ENCODE measurements around the gene LDLRAD3.

The LDLRAD3 gene

GRCh38 chr11:36155124-36155561 lies 211.3 kb downstream of the LDLRAD3 start:
- H3K4me3 ChIP-seq (ENCODE audit: low read depth, low read length) = no peak overlapping the region
- TF ChIP-seq CTCF (IDR thresholded peaks at IDR 0.05; ENCODE audit: low read depth, low read length, missing control alignments) = no peak
- DNase-seq (ENCODE audit: low read depth) = no peak
- in situ Hi-C loops (cut with HindIII; ENCODE audit: low sequenced_read_pairs) = loop anchor here (25.0 kb wide), 1 partner anchor 107 kb away; no protein-coding TSS in a partner anchor

GRCh38 chr11:36155770-36156160 lies 211.9 kb downstream of the LDLRAD3 start:
- H3K4me3 ChIP-seq (ENCODE audit: low read depth, low read length) = no peak overlapping the region
- DNase-seq (ENCODE audit: low read depth) = no peak
- TF ChIP-seq CTCF (IDR thresholded peaks at IDR 0.05; ENCODE audit: low read depth, low read length, missing control alignments) = no peak
- in situ Hi-C loops (cut with HindIII; ENCODE audit: low sequenced_read_pairs) = loop anchor here (25.0 kb wide), 1 partner anchor 107 kb away; no protein-coding TSS in a partner anchor

GRCh38 chr11:36156161-36156816 lies 212.4 kb downstream of the LDLRAD3 start:
- in situ Hi-C loops (cut with HindIII; ENCODE audit: low sequenced_read_pairs) = loop anchor here (25.0 kb wide), 1 partner anchor 106 kb away; no protein-coding TSS in a partner anchor
- DNase-seq (ENCODE audit: low read depth) = no peak
- TF ChIP-seq CTCF (IDR thresholded peaks at IDR 0.05; ENCODE audit: low read depth, low read length, missing control alignments) = peak; percentile 15
- H3K4me3 ChIP-seq (ENCODE audit: low read depth, low read length) = no peak overlapping the region

- no peak overlapping the region for H3K4me3 ChIP-seq (ENCODE audit: low read depth, low read length)
- DNase-seq (ENCODE audit: low read depth) = no peak
- in situ Hi-C loops (cut with HindIII; ENCODE audit: low sequenced_read_pairs) = loop anchor here (25.0 kb wide), 1 partner anchor 105 kb away; no protein-coding TSS in a partner anchor
- no peak for TF ChIP-seq CTCF (IDR thresholded peaks at IDR 0.05; ENCODE audit: low read depth, low read length, missing control alignments)
These were observed 213.1 kb downstream of the LDLRAD3 start for GRCh38 chr11:36156817-36157519.

GRCh38 chr11:36160091-36160490 lies 216.2 kb downstream of the LDLRAD3 start:
- H3K4me3 ChIP-seq (ENCODE audit: low read depth, low read length) = no peak overlapping the region
- in situ Hi-C loops (cut with HindIII; ENCODE audit: low sequenced_read_pairs) = loop anchor here (25.0 kb wide), 1 partner anchor 102 kb away; no protein-coding TSS in a partner anchor
- TF ChIP-seq CTCF (IDR thresholded peaks at IDR 0.05; ENCODE audit: low read depth, low read length, missing control alignments) = no peak
- DNase-seq (ENCODE audit: low read depth) = no peak

GRCh38 chr11:36161572-36161971 lies 217.7 kb downstream of the LDLRAD3 start:
- H3K4me3 ChIP-seq (ENCODE audit: low read depth, low read length) = no peak overlapping the region
- no peak for DNase-seq (ENCODE audit: low read depth)
- in situ Hi-C loops (cut with HindIII; ENCODE audit: low sequenced_read_pairs) = loop anchor here (25.0 kb wide), 1 partner anchor 101 kb away; no protein-coding TSS in a partner anchor
- no peak for TF ChIP-seq CTCF (IDR thresholded peaks at IDR 0.05; ENCODE audit: low read depth, low read length, missing control alignments)

Measured in astrocyte of the cerebellum (primary cell).